Measurements from ENCODE around the gene NME7.

NME7 gene

DNA sequence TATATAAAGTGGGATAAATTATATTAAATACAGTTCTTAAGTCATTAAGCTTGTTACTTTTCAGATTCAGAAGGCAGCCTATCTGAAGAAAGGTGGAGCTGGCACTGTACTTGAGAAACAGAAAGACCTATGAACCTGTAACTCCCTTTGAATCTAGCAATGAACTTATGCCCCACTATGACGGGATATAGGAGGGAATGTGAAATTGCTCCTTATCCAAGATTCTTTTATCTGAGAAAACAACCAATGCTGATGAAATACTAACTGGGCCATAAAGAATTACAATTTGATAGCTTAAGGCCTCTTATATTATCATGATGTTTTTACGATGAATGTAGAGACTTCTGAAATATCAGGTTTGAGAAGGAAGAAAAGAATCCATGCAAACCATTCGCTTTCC is 211.0 kb downstream of the NME7 start:
- no peak for TF ChIP-seq CTCF (IDR thresholded peaks at IDR 0.05; ENCODE audit: control insufficient read depth, insufficient read depth, low read depth, low read length, missing control alignments)
- no peak for DNase-seq (ENCODE audit: low read depth)
- H3K4me3 ChIP-seq (ENCODE audit: control insufficient read depth, low read depth, low read length), result no peak overlapping the region

GRCh38 chr1:169155675-169156074 is 211.9 kb downstream of the NME7 start:
- H3K4me3 ChIP-seq (ENCODE audit: control insufficient read depth, low read depth, low read length), result no peak overlapping the region
- no peak for TF ChIP-seq CTCF (IDR thresholded peaks at IDR 0.05; ENCODE audit: control insufficient read depth, insufficient read depth, low read depth, low read length, missing control alignments)
- no peak for DNase-seq (ENCODE audit: low read depth)

- no peak for TF ChIP-seq CTCF (IDR thresholded peaks at IDR 0.05; ENCODE audit: control insufficient read depth, insufficient read depth, low read depth, low read length, missing control alignments)
- no peak overlapping the region for H3K4me3 ChIP-seq (ENCODE audit: control insufficient read depth, low read depth, low read length)
- no peak for DNase-seq (ENCODE audit: low read depth)
These were observed 216.2 kb downstream of the NME7 start for GRCh38 chr1:169151338-169151837.

DNA sequence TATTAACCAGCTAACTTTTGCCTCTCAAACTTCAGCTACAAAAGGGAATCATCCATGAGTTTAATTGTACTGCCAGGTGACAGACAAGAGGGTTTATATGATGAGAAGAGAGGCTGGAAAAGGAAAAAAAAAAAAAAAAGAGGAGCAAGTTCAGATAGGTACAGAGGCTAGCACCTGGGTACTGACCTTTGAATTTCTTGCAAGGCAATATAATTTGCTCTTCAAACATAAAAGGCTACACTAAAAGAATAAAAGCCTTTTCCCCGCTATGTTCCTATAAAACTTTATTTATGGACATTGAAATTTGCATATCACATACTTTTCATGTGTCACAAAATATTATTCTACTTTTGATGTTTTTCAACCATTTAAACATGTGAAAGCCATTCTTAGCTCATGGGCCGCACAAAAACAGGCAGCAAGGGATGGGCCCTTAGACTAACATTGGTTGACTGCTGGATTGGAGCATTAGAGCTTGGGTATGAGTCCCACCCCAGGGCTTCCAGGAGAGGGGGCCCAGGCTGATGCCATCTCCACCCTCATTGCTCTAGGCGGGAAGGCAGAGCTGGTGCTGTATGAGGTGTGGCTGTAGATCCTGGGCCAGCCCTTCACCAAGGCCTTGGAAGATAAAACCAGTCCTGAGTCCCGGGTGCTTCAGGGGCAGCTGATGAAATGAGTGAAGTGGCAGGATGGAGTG is 216.8 kb downstream of the NME7 start:
- DNase-seq (ENCODE audit: low read depth), result no peak
- no peak overlapping the region for H3K4me3 ChIP-seq (ENCODE audit: control insufficient read depth, low read depth, low read length)
- no peak for TF ChIP-seq CTCF (IDR thresholded peaks at IDR 0.05; ENCODE audit: control insufficient read depth, insufficient read depth, low read depth, low read length, missing control alignments)

- no peak overlapping the region for H3K4me3 ChIP-seq (ENCODE audit: control insufficient read depth, low read depth, low read length)
- DNase-seq (ENCODE audit: low read depth), result no peak
- no peak for TF ChIP-seq CTCF (IDR thresholded peaks at IDR 0.05; ENCODE audit: control insufficient read depth, insufficient read depth, low read depth, low read length, missing control alignments)
These were observed 217.9 kb downstream of the NME7 start for GRCh38 chr1:169149555-169150286.

DNA sequence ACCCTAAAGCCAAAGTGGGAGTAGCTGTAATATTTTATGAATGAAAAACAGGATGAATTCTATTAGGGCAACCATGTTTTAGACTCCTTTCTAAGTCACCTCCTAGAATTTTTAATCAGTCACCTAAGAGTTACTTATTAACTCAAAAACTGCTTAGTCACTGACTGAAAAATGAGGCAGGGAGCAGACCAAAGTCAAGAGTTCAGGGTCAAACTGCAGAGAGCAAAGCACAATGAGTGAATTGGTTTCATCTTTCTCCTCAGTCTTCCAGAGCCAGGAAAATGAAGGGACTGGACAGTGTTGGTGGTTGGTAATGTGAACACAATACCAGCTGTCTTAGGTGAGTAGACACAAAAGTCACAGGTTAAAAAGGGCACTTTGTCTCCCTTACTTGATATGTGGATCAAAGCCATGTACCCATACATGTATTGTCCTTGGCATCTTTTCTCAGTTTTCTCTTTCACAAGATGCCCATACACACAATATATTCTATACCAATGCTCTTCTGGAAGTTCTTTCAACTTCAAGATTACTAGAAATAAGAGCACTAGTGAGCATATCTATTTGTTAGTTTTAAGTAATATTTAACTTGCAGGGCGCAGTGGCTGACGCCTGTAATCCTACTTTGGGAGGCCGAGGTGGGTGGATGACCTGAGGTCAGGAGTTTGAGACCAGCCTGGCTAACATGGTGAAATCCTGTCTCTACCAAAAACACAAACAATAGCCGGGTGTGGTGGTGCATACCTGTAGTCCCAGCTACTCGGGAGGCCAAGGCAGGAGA is 218.9 kb downstream of the NME7 start:
- TF ChIP-seq CTCF (IDR thresholded peaks at IDR 0.05; ENCODE audit: control insufficient read depth, insufficient read depth, low read depth, low read length, missing control alignments), result no peak
- H3K4me3 ChIP-seq (ENCODE audit: control insufficient read depth, low read depth, low read length), result no peak overlapping the region
- no peak for DNase-seq (ENCODE audit: low read depth)

All from AG09309 (cell line).